ENCODE measurements around the gene PDYN. TPM values are rescaled to one million over a fixed set of nuclear protein-coding genes. Genes with fewer than 3 reads are reported as not detected.

PDYN gene
- total RNA-seq, 1 experiment from 2014 or later: not detected

- Histone ChIP-seq H3K4me3 (ENCODE audit: low read depth, low read length, poor library complexity, severe bottlenecking) (no peak overlapping the region), H3K9me3 (ENCODE audit: low read depth, low read length, poor library complexity, severe bottlenecking) (no peaks in the 10 kb centered on the region), H3K27ac (ENCODE audit: low read depth, low read length, poor library complexity, severe bottlenecking) (no peak overlapping the region), H3K27me3 (replicated peaks; ENCODE audit: insufficient read depth, low read depth, low read length, poor library complexity) (peaks cover 48% of the 10 kb centered on the region), H3K4me1 (ENCODE audit: insufficient read depth, low read length, poor library complexity, severe bottlenecking) (no peaks in the 10 kb centered on the region), H3K36me3 (ENCODE audit: insufficient read depth, low read length, poor library complexity, severe bottlenecking) (no peaks in the 10 kb centered on the region)
- DNase-seq (ENCODE audit: low spot score): no peak
- BruUV-seq (replicated peaks): no TSS peak
- POLR2A ChIA-PET (ENCODE audit: low non-redundant PET): no interaction called here
- intact Hi-C loops (cut with micrococcal nuclease; ENCODE audit: unreplicated experiment): no loop called here
- TF ChIP-seq, protein P1, sequence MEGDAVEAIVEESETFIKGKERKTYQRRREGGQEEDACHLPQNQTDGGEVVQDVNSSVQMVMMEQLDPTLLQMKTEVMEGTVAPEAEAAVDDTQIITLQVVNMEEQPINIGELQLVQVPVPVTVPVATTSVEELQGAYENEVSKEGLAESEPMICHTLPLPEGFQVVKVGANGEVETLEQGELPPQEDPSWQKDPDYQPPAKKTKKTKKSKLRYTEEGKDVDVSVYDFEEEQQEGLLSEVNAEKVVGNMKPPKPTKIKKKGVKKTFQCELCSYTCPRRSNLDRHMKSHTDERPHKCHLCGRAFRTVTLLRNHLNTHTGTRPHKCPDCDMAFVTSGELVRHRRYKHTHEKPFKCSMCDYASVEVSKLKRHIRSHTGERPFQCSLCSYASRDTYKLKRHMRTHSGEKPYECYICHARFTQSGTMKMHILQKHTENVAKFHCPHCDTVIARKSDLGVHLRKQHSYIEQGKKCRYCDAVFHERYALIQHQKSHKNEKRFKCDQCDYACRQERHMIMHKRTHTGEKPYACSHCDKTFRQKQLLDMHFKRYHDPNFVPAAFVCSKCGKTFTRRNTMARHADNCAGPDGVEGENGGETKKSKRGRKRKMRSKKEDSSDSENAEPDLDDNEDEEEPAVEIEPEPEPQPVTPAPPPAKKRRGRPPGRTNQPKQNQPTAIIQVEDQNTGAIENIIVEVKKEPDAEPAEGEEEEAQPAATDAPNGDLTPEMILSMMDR (conservative IDR thresholded peaks at IDR 0.05; ENCODE audit: low read depth, low read length): no peak
- no peak for TF ChIP-seq EZH2 (IDR thresholded peaks at IDR 0.05; ENCODE audit: borderline replicate concordance, low read depth, low read length, poor library complexity, severe bottlenecking)
- CTCF ChIA-PET: no interaction called here
Measured at GRCh38 chr20:1998193-1998520, 4.3 kb upstream of the PDYN start.

DNA sequence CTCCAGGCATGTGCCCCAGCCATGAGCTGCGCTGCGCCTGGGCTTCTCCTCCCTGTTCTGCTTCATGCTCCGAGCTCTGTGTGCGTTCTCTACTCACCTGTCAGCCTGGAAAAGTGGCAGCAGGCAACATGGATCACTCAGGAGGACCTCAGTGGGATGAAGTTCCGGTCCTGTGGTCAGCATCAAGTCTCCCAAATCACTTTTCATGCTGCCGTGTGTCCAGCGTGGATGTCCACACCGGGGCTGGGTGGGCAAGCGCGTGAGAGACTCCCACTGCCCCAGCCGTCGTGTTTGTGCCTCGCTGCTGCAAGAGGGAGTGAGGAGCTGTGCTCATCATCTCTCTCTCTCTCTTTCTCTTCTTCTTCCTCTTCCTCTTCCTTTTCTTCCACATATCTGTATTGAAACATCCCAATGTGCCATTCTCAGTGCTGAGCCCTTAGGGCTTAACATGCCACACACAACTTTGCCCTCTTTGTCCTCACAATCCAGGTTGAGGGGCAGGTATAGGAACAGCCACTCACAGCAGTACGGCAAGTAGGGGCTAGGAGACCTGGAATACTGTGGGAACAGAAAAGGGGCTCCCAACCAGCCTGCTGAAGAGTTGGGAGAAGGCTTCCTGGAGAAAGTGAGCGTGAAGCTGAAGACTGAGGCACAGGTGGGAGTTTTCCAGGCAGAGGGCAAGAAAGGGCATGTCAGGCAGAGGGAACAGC, 3.8 kb upstream of the PDYN start:
- H3K4me3 ChIP-seq (ENCODE audit: low read depth, low read length, poor library complexity, severe bottlenecking): no peak overlapping the region
- intact Hi-C loops (cut with micrococcal nuclease; ENCODE audit: unreplicated experiment): no loop called here
- H3K9me3 ChIP-seq (ENCODE audit: low read depth, low read length, poor library complexity, severe bottlenecking): no peaks in the 10 kb centered on the region
- peaks cover 52% of the 10 kb centered on the region for H3K27me3 ChIP-seq (replicated peaks; ENCODE audit: insufficient read depth, low read depth, low read length, poor library complexity)
- BruUV-seq (replicated peaks): no TSS peak
- no peak overlapping the region for H3K27ac ChIP-seq (ENCODE audit: low read depth, low read length, poor library complexity, severe bottlenecking)
- DNase-seq (ENCODE audit: low spot score): no peak
- CTCF ChIA-PET: no interaction called here
- TF ChIP-seq EZH2 (IDR thresholded peaks at IDR 0.05; ENCODE audit: borderline replicate concordance, low read depth, low read length, poor library complexity, severe bottlenecking): no peak
- TF ChIP-seq, protein P1 (conservative IDR thresholded peaks at IDR 0.05; ENCODE audit: low read depth, low read length): no peak
- no peaks in the 10 kb centered on the region for H3K4me1 ChIP-seq (ENCODE audit: insufficient read depth, low read length, poor library complexity, severe bottlenecking)
- POLR2A ChIA-PET (ENCODE audit: low non-redundant PET): no interaction called here
- no peaks in the 10 kb centered on the region for H3K36me3 ChIP-seq (ENCODE audit: insufficient read depth, low read length, poor library complexity, severe bottlenecking)

DNA sequence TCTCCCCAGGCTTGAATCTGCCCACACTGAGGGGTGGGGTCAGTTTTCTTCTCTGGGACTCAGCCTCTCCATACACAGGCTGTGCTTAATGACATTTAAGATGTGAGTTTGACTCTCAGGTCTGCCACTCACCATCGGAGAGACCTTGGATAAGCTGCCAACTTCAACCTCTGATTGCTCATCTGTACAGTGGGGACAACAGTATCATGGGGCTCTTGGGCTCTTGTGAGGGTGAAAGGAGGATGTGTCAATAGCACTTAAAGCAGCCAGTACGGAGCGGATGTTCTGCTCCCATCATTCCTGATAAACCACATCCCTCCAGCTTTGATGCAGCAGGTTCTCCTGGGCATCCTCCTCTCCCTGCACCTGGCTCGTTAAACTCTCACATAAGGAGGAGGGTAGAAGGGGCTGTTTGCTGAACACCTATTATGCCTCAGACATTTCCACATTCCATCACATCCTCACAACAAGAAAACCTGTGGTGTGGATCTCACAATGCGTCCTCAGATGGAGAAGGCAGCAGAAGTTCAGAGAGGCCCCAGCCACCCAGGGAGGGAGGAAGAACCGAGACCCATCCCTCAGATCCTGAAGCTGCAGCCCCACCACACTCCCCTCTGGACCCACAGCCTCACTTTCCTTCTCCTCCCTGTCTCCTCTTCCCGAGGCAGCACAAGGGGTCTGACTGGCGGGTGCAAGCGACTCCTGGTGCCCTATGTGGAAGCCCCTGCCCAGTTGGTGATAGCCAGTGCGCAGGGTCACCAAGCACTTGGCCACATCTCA, 1.9 kb upstream of the PDYN start:
- TF ChIP-seq EZH2 (IDR thresholded peaks at IDR 0.05; ENCODE audit: borderline replicate concordance, low read depth, low read length, poor library complexity, severe bottlenecking): no peak
- H3K27ac ChIP-seq (ENCODE audit: low read depth, low read length, poor library complexity, severe bottlenecking): no peak overlapping the region
- no TSS peak for BruUV-seq (replicated peaks)
- no peak for DNase-seq (ENCODE audit: low spot score)
- H3K27me3 ChIP-seq (replicated peaks; ENCODE audit: insufficient read depth, low read depth, low read length, poor library complexity): peaks cover 50% of the 10 kb centered on the region
- POLR2A ChIA-PET (ENCODE audit: low non-redundant PET): no interaction called here
- intact Hi-C loops (cut with micrococcal nuclease; ENCODE audit: unreplicated experiment): no loop called here
- no peaks in the 10 kb centered on the region for H3K4me1 ChIP-seq (ENCODE audit: insufficient read depth, low read length, poor library complexity, severe bottlenecking)
- no peak overlapping the region for H3K4me3 ChIP-seq (ENCODE audit: low read depth, low read length, poor library complexity, severe bottlenecking)
- no peaks in the 10 kb centered on the region for H3K36me3 ChIP-seq (ENCODE audit: insufficient read depth, low read length, poor library complexity, severe bottlenecking)
- no peaks in the 10 kb centered on the region for H3K9me3 ChIP-seq (ENCODE audit: low read depth, low read length, poor library complexity, severe bottlenecking)
- CTCF ChIA-PET: no interaction called here
